HEK293 (cell line): Measurements from ENCODE around the gene DXO.

Source experiments
- CTCF ChIA-PET: fragments of 350-600 bp; formaldehyde crosslinking; extraction: SDS; loops from one replicate; lab custom pipeline; 2021; ENCODE audit warnings: antibody characterized with exemption; lab: Yijun Ruan, JAX
- POLR2A ChIA-PET: fragments of 300-600 bp; formaldehyde crosslinking; extraction: SDS; loops from one replicate; lab custom pipeline; 2020; ENCODE audit warnings: antibody characterized with exemption, inconsistent platforms; lab: Yijun Ruan, JAX
- H3K27ac ChIP-seq: fragments of 200-500 bp; sonication (Bioruptor generic); 2 replicates; pipeline ENCODE4 v1.5.1; 2014; ENCODE audit warnings: low read depth, low read length, control low read depth, inconsistent platforms; ENCODE audit errors: extremely low read depth
- H3K36me3 ChIP-seq, 2 experiments: fragments of 200-500 bp in 1 of 2; sonication (Bioruptor generic) in 1 of 2; 1 replicate in 1 of 2; 2 replicates in 1 of 2; pipeline ENCODE4 v1.5.1; 2014 to 2017; ENCODE audit warnings: inconsistent platforms in 2 of 2, low read length in 2 of 2; ENCODE audit not compliant: control insufficient read depth in 2 of 2, insufficient read depth in 1 of 2
- H3K4me1 ChIP-seq: fragments of 200-500 bp; sonication (Bioruptor generic); 2 replicates; pipeline ENCODE4 v1.5.1; 2014; ENCODE audit warnings: mild to moderate bottlenecking, low read length, inconsistent platforms; ENCODE audit not compliant: control insufficient read depth, insufficient read depth
- H3K4me3 ChIP-seq: 2 replicates; pipeline ENCODE4 v1.5.1; 2011; ENCODE audit warnings: low read depth, mild to moderate bottlenecking, control low read depth, low read length, moderate library complexity
- H3K9me3 ChIP-seq: fragments of 200-500 bp; sonication (Bioruptor generic); 2 replicates; pipeline ENCODE4 v1.5.1; 2014; ENCODE audit warnings: low read depth, low read length, inconsistent platforms; ENCODE audit not compliant: control insufficient read depth, insufficient read depth
- HIC1 ChIP-seq: fragments of 450-650 bp; formaldehyde crosslinking; IDR thresholded peaks from 2 replicates; pipeline ENCODE4 v1.5.1; 2016; ENCODE audit warnings: missing biosample characterization, missing genetic modification characterization
- HOXC10 ChIP-seq: sonication (generic); formaldehyde crosslinking; IDR thresholded peaks from 2 replicates; pipeline ENCODE4 v1.8.1; 2023; ENCODE audit warnings: mild to moderate bottlenecking, missing genetic modification reagents
- IKZF3 ChIP-seq: fragments of 450-650 bp; IDR thresholded peaks from 2 replicates; pipeline ENCODE4 v1.5.0; 2018; ENCODE audit warnings: missing biosample characterization, mild to moderate bottlenecking, missing genetic modification characterization, moderate library complexity
- KLF1 ChIP-seq: fragments of 450-650 bp; formaldehyde crosslinking; IDR thresholded peaks from 2 replicates; pipeline ENCODE4 v1.5.1; 2016; ENCODE audit warnings: missing biosample characterization, missing genetic modification characterization
- MEIS1 ChIP-seq: sonication (generic); formaldehyde crosslinking; IDR thresholded peaks from 2 replicates; pipeline ENCODE4 v1.8.1; 2022; ENCODE audit warnings: missing genetic modification reagents, mild to moderate bottlenecking, borderline replicate concordance
- SCRT1 ChIP-seq: fragments of 450-650 bp; formaldehyde crosslinking; IDR thresholded peaks from 2 replicates; pipeline ENCODE4 v1.5.1; 2016; ENCODE audit warnings: missing biosample characterization, missing genetic modification characterization, borderline replicate concordance
- ZBTB26 ChIP-seq: fragments of 450-650 bp; formaldehyde crosslinking; optimal IDR thresholded peaks from 2 replicates; pipeline ENCODE3; 2016; ENCODE audit warnings: missing biosample characterization, mild to moderate bottlenecking, missing genetic modification characterization
- ZBTB48 ChIP-seq: fragments of 450-650 bp; formaldehyde crosslinking; IDR thresholded peaks from 2 replicates; pipeline ENCODE4 v1.5.1; 2016; ENCODE audit warnings: missing biosample characterization, missing genetic modification characterization
- ZEB2 ChIP-seq: fragments of 450-650 bp; formaldehyde crosslinking; IDR thresholded peaks from 2 replicates; pipeline ENCODE4 v1.5.1; 2016; ENCODE audit warnings: missing biosample characterization, missing genetic modification characterization
- ZNF112 ChIP-seq: fragments of 450-650 bp; formaldehyde crosslinking; IDR thresholded peaks from 2 replicates; pipeline ENCODE4 v1.5.0; 2017; ENCODE audit warnings: missing biosample characterization, missing genetic modification characterization
- ZNF121 ChIP-seq: fragments of 450-650 bp; formaldehyde crosslinking; IDR thresholded peaks from 2 replicates; pipeline ENCODE4 v1.5.1; 2016; ENCODE audit warnings: missing biosample characterization, missing genetic modification characterization
- ZNF146 ChIP-seq: fragments of 450-650 bp; formaldehyde crosslinking; IDR thresholded peaks from 2 replicates; pipeline ENCODE4 v1.5.1; 2016; ENCODE audit warnings: missing biosample characterization, missing genetic modification characterization
- ZNF202 ChIP-seq: fragments of 450-650 bp; formaldehyde crosslinking; IDR thresholded peaks from 2 replicates; pipeline ENCODE4 v1.5.1; 2016; ENCODE audit warnings: missing biosample characterization, missing genetic modification characterization, borderline replicate concordance
- ZNF398 ChIP-seq: fragments of 450-650 bp; formaldehyde crosslinking; IDR thresholded peaks from 2 replicates; pipeline ENCODE4 v1.5.1; 2017; ENCODE audit warnings: missing biosample characterization, missing genetic modification characterization
- ZNF426 ChIP-seq: fragments of 450-650 bp; formaldehyde crosslinking; IDR thresholded peaks from 2 replicates; pipeline ENCODE4 v1.5.1; 2017; ENCODE audit warnings: missing biosample characterization, missing genetic modification characterization, mild to moderate bottlenecking, inconsistent platforms, moderate library complexity
- ZNF433 ChIP-seq: fragments of 450-650 bp; formaldehyde crosslinking; IDR thresholded peaks from 2 replicates; pipeline ENCODE4 v1.5.1; 2016; ENCODE audit warnings: missing biosample characterization, missing genetic modification characterization, low read depth
- ZNF48 ChIP-seq: fragments of 450-650 bp; formaldehyde crosslinking; IDR thresholded peaks from 2 replicates; pipeline ENCODE4 v1.5.1; 2016; ENCODE audit warnings: missing biosample characterization, missing genetic modification characterization
- ZNF513 ChIP-seq: fragments of 450-650 bp; IDR thresholded peaks from 2 replicates; pipeline ENCODE4 v1.5.1; 2018; ENCODE audit warnings: missing biosample characterization, missing genetic modification characterization
- ZNF555 ChIP-seq: fragments of 450-650 bp; formaldehyde crosslinking; conservative IDR thresholded peaks from 2 replicates; pipeline ENCODE4 v1.5.1; 2017; ENCODE audit warnings: missing biosample characterization, mild to moderate bottlenecking, missing genetic modification characterization, inconsistent platforms
- ZNF610 ChIP-seq: fragments of 450-650 bp; formaldehyde crosslinking; IDR thresholded peaks from 2 replicates; pipeline ENCODE4 v1.5.1; 2016; ENCODE audit warnings: missing biosample characterization, missing genetic modification characterization, borderline replicate concordance
- ZNF654 ChIP-seq: fragments of 450-650 bp; formaldehyde crosslinking; IDR thresholded peaks from 2 replicates; pipeline ENCODE4 v1.5.1; 2016; ENCODE audit warnings: low read depth, missing biosample characterization, missing genetic modification characterization
- ZNF707 ChIP-seq: fragments of 450-650 bp; formaldehyde crosslinking; IDR thresholded peaks from 2 replicates; pipeline ENCODE4 v1.5.1; 2016; ENCODE audit warnings: missing biosample characterization, missing genetic modification characterization
- ZNF768 ChIP-seq: fragments of 450-650 bp; formaldehyde crosslinking; IDR thresholded peaks from 2 replicates; pipeline ENCODE4 v1.5.1; 2018; ENCODE audit warnings: missing biosample characterization, mild to moderate bottlenecking, missing genetic modification characterization
- ZNF792 ChIP-seq: fragments of 450-650 bp; formaldehyde crosslinking; IDR thresholded peaks from 2 replicates; pipeline ENCODE4 v1.5.1; 2016; ENCODE audit warnings: missing biosample characterization, missing genetic modification characterization
- ZSCAN18 ChIP-seq: fragments of 450-650 bp; formaldehyde crosslinking; IDR thresholded peaks from 2 replicates; pipeline ENCODE4 v1.5.1; 2016; ENCODE audit warnings: missing biosample characterization, missing genetic modification characterization
- TF ChIP-seq, protein P1 (sequence below): fragments of 450-650 bp; formaldehyde crosslinking; IDR thresholded peaks from 2 replicates; pipeline ENCODE4 v1.5.1; 2016; ENCODE audit warnings: missing biosample characterization, missing genetic modification characterization

DXO gene

DNA sequence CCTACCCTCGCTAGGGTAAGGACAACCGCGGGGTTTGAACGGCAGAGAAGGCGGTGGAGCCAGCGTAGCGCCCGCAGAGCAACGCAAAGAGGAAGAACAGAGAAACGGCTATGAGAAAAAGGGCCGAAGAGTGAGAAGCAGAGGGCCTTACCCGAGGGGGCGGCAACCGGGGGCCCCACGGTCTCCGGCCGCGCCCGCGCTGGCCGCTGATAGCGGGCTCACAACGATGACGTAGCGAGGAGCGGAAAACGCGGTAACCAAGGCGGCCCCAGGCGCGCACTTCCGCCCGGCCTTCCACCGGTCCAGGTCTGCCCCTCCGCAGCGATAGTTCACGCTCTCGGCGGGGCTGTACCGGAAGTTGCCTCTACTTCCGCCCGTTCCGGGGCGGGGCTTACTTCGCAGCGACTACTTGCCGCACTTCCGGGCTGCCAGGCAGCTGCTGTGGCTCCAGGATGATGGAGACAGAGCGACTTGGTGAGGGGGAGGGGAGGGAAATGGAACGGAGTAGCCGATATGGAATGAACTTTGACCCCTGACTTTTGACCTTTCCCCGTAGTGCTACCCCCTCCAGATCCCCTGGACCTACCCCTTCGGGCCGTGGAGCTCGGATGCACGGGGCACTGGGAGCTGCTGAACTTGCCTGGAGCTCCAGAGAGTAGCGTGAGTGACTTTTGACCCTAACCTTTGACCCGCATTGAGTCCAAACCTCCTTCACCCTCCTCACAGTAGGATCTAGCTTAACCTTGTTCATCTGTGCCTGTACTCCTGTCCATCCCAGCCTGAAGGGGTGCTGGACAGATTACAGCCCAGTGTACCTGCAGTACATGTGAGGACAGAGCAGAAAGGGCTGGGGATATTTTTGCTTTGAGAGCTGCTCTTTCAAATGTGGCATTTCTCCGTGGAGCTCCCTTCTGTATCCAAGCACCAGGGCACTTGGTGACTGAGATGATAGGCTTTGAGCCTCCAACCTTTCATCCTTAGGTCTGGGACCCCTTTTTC lies 12.9 kb downstream of the DXO start, which contains the start of the genes NELFE and SKIC2 (continued):
- TF ChIP-seq HIC1: no peak
- TF ChIP-seq ZNF610 (tag by site-specific recombination): peak; percentile 32; the same call in 1 of the 2 replicates
- TF ChIP-seq ZNF555: no peak
- TF ChIP-seq IKZF3 (tag by site-specific recombination): 0 out of 2 replicates have a peak, but pooled peaks have one; percentile 57
- TF ChIP-seq ZNF433 (tag by site-specific recombination): no peak
- TF ChIP-seq ZEB2 (tag by site-specific recombination): peak; percentile 96
- TF ChIP-seq ZNF121 (tag by site-specific recombination): no peak
- no peak for TF ChIP-seq ZNF112
- no peak for TF ChIP-seq ZNF146 (tag by site-specific recombination)
- TF ChIP-seq SCRT1: no peak
- TF ChIP-seq, protein P1, sequence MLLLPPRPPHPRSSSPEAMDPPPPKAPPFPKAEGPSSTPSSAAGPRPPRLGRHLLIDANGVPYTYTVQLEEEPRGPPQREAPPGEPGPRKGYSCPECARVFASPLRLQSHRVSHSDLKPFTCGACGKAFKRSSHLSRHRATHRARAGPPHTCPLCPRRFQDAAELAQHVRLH (tag by site-specific recombination): peak; percentile 100
- no peak for TF ChIP-seq ZSCAN18 (tag by site-specific recombination)
- TF ChIP-seq ZNF48 (tag by site-specific recombination): no peak
- TF ChIP-seq ZNF768 (tag by site-specific recombination): no peak
- no peak for TF ChIP-seq HOXC10
- no peak for TF ChIP-seq ZNF654
- no peak for TF ChIP-seq ZBTB48 (tag by site-specific recombination)
- no peak for TF ChIP-seq ZNF707 (tag by site-specific recombination)
- no peak for TF ChIP-seq ZNF792 (tag by site-specific recombination)
- TF ChIP-seq ZNF202 (tag by site-specific recombination): no peak
- TF ChIP-seq MEIS1 (CRISPR knock-in tag): no peak

DNA sequence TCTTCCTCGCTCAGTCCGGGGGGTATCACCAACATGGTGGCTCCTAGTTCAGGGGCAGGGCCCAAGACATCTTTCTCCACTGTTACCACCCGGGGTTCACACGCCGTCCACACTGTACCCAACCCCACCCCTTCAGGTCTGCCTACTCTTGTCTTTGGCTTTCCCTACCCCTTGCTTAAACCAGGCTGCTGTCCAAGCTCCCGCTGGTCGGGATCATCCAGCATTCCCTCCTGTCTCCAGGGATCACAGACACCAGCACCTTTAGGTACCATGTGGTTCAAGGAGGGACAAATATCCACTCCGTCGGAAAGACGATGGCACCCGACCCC lies 13.6 kb downstream of the DXO start:
- Histone ChIP-seq H3K9me3 (no peaks in the 10 kb centered on the region), H3K4me3 (peak overlapping the region; percentile 78), H3K36me3 (peaks cover 15 to 75% of the 10 kb centered on the region in 2 experiments), H3K4me1 (no peaks in the 10 kb centered on the region; the same call in 1 of the 2 replicates), H3K27ac (peak overlapping the region; percentile 39; the same call in 1 of the 2 replicates)
- ChIA-PET CTCF (interaction anchor here (0.5 to 1.2 kb wide), 2 partner anchors 19 to 167 kb away, joined by 3 read pairs; no protein-coding TSS in a partner anchor), POLR2A (interaction anchor here (0.6 to 4.8 kb wide), 8 partner anchors 9 to 417 kb away, joined by 3 to 64 read pairs (median 6); partner anchors contain the start of genes DDX39B, DXO, EHMT2 and HSPA1B)
- TF ChIP-seq ZNF768 (tag by site-specific recombination): no peak
- no peak for TF ChIP-seq ZNF513 (tag by site-specific recombination)
- TF ChIP-seq ZBTB48 (tag by site-specific recombination): peak; percentile 41; the same call in 1 of the 2 replicates
- no peak for TF ChIP-seq ZBTB26 (tag by site-specific recombination)
- TF ChIP-seq ZNF426 (tag by site-specific recombination): no peak
- TF ChIP-seq ZNF398: peak; percentile 20; the same call in 1 of the 2 replicates
- TF ChIP-seq KLF1: no peak
